ENCODE measurements around the gene FAM186B.

Gene FAM186B

DNA sequence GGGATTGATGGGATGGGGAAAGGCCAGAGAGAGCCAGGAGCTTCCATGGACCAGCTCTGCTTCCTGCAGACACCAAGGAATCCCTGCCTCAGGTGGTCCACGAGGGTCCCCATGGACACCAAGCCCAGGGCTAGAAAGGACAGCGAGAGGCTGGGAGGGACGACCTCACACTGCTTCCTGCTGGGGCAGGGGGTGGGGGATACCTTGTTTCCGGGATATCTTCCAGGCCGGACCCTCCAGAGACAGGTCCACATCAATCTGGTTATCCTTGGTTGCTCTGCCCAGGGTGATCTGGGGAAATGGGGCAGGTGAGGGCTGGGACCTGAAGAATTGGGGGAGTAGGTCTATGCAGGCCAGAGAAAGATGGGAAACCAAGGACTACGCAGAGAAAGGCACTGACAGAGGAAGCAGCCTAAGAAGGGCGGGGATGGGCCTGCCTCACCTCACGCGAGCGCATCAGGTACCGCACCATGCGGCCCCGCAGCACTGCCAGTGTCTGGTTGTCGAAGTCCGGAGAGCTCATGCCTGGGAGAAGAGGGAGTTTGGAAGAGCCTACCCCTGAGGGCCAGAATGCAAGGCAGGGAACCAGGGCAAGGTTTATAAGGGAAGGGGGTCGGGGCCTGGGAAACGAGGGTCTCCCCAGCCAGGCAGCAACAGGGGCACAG lies 46.3 kb downstream of the FAM186B start:
- TF ChIP-seq CTCF (IDR thresholded peaks at IDR 0.05; ENCODE audit: low read depth, low read length) = no peak
- no peak for DNase-seq (ENCODE audit: extremely low read depth, low read depth)

DNA sequence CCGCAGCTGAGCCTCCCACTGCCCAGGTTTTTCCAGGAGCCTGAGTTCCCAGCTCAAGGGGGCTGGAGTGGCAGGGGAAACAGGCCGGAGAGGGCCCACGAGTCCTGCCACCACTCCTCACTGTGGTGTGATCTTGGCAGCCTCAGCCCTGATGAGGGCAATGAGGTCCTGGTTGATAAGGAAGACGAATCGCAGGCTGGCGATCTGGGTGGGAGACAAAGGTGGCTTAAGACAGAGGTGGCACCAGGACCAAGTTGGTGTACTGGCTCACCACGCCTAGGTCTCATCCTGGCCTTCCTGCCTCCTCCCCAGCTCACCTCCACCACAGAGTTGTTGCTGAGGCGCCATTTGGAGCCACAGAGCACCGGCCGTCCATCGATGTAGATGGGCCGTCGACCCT lies 46.9 kb downstream of the FAM186B start:
- TF ChIP-seq CTCF (IDR thresholded peaks at IDR 0.05; ENCODE audit: low read depth, low read length) = no peak
- no peak for DNase-seq (ENCODE audit: extremely low read depth, low read depth)

DNA sequence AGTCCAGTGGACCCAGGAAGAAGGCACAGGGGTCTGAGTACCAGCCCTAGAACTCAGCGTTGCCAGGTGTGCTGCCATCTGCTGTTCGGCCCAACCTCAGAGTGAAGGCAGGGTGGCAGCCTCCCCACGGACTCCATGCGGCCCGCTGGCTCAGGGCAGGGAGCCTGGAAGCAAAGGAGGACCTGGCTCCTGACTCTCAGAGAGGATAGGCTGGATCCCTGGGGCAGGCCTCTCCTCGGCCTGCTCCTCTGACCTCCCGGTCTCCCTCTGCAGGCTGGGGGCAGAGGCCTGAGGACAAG lies 47.6 kb downstream of the FAM186B start:
- DNase-seq (ENCODE audit: extremely low read depth, low read depth) = no peak
- TF ChIP-seq CTCF (IDR thresholded peaks at IDR 0.05; ENCODE audit: low read depth, low read length) = no peak; the same call in 1 of the 2 replicates

GRCh38 chr12:49557187-49557916 lies 48.1 kb downstream of the FAM186B start:
- no peak for DNase-seq (ENCODE audit: extremely low read depth, low read depth)
- no peak for TF ChIP-seq CTCF (IDR thresholded peaks at IDR 0.05; ENCODE audit: low read depth, low read length)

GRCh38 chr12:49556391-49557186 lies 48.9 kb downstream of the FAM186B start:
- no peak for DNase-seq (ENCODE audit: extremely low read depth, low read depth)

DNA sequence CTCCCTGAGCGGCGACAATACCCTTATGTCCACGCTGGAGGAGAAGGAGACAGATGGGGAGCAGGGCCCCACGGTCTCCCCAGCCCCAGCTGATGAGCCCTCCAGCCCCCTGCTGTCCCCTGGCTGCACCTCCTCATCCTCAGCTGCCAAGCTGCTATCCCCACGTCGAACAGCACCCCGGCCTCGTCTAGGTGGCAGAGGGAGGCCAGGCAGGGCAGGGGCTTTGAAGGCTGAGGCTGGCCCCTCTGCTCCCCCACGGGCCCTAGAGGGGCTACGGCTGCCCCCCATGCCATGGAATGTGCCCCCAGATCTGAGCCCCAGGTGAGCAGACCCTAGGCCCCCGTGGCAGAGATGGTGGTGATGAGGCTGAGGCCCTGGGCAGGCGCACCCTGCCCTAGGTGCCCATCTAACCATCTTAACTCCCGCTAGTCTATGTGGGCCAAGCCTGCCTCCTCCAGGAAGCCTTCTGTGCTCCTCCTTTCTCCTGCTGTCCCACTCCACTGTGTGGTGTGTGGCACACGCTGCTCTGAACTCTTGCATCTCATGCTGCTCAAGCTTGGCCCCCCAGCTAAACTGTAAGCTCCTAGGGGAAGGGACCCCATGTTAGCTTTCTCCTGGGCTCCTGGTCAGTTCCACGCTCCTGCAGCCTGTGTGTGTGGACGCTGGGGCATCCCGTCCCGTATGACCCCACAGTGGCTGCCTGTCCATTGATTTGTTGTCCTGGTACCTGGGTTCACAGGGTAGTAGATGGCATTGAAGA lies 49.6 kb downstream of the FAM186B start:
- TF ChIP-seq CTCF (IDR thresholded peaks at IDR 0.05; ENCODE audit: low read depth, low read length) = no peak
- DNase-seq (ENCODE audit: extremely low read depth, low read depth) = no peak

More at GRCh38 chr12:49556391-49557186, 48.9 kb downstream of the FAM186B start:
- TF ChIP-seq CTCF (IDR thresholded peaks at IDR 0.05; ENCODE audit: low read depth, low read length) = no peak

All from AG09319 (cell line).